ENCODE measurements around the gene B3GALT2.

Gene B3GALT2

DNA sequence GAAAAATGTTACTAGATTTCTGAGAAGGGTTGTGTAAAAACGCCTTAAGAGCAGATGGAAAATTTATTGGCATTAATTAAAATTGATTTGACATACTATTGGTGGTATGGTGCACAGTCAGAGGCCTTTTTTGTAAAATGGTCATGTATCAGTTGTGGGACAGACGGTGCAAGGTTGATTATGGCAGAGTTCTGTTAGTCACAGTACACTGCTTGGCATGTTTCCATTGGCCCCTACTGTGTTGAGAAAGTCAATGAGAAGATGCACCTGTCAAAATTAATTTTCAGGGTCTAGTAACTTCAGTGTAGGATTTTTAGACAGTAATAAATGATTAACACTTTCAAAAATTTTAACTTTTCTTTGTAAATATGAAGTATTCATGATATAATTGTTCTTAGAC is 4.4 kb downstream of the B3GALT2 start:
- DNase-seq (ENCODE audit: low spot score), result no peak

- DNase-seq (ENCODE audit: low spot score), result no peak
Measured at GRCh38 chr1:193181536-193181935, 4.9 kb downstream of the B3GALT2 start.

DNA sequence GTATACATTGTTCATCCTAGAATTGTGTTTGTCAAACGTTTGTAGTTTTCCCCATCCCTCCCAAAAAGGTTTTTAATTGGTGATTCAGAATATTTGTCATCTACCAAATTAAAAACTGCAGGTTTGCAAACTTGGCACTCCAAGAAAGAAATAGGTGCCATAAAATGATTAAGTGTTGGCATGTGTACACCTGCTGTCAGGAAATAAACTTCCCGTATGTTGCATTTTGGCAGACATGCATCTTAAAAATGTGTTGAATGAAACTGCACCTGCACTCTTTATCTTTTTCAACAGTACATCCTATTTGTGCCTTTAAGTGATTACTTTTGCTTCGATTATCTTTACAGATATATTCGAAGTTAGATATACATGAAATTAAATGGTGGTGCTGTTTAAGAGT is 7.3 kb downstream of the B3GALT2 start:
- DNase-seq (ENCODE audit: low spot score), result no peak

- DNase-seq (ENCODE audit: low spot score), result no peak
Measured at GRCh38 chr1:193176788-193177187, 9.6 kb downstream of the B3GALT2 start.

GRCh38 chr1:193176113-193176512 is 10.3 kb downstream of the B3GALT2 start:
- no peak for DNase-seq (ENCODE audit: low spot score)

GRCh38 chr1:193157360-193157759 is 29.1 kb downstream of the B3GALT2 start:
- DNase-seq (ENCODE audit: low spot score), result no peak

GRCh38 chr1:193156822-193157142 is 29.6 kb downstream of the B3GALT2 start:
- DNase-seq (ENCODE audit: low spot score), result no peak

DNA sequence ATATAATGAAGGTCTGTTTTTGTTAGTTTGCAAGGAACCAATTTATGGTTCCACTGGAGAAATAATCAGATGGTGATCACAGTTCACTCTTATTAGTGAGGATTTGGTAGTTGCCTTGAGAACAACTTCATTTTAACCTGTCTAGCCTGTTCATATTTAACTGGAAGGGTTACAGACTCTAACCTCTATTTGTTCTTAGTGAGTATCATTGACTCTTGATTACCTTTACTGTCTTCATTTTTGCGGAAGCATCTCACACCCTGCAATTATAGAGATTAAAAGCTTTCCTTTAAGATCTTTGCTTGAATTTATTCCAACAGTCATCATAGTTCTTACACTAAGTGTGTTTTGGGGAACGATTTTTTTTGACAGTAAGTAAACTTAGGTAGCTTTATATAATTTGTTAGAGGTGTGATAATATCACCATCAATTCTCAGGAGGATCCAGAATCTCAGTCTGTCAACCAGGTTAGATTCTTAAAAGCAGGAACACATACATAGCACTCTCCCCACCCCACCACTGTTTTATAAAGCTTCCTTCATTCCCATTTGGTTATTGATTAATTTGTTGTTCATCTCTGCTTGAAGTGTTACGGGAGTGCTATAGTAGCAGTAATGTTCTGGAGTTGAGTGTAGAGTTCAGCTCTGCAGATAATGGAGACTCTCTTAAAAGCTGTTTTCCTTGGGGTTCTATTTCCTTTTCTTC is 30.1 kb downstream of the B3GALT2 start:
- no peak for DNase-seq (ENCODE audit: low spot score)

- DNase-seq (ENCODE audit: low spot score), result no peak
Measured at GRCh38 chr1:193144999-193145398, 41.4 kb downstream of the B3GALT2 start.

DNA sequence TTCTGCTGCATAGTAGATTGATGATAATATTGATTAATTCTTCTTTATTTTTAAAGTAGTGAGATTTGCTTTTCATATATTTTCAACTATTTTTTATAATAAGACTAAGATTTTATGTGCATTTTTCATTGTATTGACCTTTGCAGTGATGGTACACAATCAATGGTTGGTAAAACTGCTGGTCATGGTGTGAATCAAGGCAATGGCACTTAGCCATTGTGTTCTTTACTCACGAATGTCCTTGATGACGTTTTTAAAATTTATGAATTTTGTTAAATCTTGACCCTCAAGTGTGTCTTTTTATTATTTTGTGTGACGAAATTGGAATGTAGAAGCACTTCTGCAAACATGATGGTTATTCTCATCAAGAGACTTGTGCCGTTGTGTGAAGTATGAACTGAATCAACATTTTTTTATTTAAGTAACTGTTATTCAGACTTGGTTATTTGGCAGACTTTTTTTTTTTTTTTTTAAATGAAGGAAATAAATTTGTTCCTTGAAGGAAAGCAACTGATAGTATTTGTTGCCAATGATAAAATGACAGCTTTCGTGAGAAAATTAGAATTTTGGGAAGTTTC is 42.0 kb downstream of the B3GALT2 start:
- DNase-seq (ENCODE audit: low spot score), result no peak

DNA sequence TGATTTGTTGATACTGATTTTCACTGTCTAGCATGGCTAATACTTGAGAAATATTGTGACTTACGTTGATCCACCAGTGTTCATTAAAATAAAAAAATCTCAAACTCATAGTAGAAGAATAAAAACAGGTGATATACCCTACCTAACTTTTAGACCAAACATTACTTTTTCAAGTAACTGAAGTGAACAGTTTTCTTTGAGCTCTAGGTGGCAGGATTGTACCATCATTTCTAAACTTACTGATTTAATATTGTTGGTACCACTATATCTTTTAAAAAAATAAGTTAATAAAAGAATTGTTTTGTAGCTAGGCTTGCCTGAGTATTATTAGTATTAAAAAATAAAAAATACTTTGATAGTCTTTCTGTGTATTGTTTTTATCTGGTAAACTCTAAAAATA is 43.1 kb downstream of the B3GALT2 start:
- no peak for DNase-seq (ENCODE audit: low spot score)

- DNase-seq (ENCODE audit: low spot score), result no peak
Measured at GRCh38 chr1:193142409-193142808, 44.0 kb downstream of the B3GALT2 start.

- no peak for DNase-seq (ENCODE audit: low spot score)
Measured at GRCh38 chr1:193141804-193142203, 44.6 kb downstream of the B3GALT2 start.

DNA sequence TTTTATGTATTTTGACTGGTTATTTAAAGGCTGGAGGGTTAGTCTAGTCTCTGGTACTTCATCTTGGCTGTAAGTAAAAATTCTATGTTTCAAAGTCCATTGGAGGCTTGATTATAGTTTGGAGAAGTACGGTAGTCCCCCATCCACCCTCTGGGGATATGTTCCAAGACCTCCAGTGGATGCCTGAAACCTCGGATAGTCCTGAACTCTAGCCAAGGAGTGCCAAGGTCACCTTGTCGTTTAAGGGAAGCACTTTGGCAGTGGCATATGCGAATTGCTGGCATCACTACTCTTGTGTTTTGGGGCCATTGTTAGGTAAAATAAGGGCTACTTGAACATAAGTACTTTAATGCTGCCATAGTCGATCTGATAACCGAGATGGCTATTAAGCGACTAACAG is 46.2 kb downstream of the B3GALT2 start:
- no peak for DNase-seq (ENCODE audit: low spot score)

- DNase-seq (ENCODE audit: low spot score), result no peak
Measured at GRCh38 chr1:193131266-193131860, 55.0 kb downstream of the B3GALT2 start.
